GM12873 (cell line): ENCODE data around the gene SLC22A3.

Experiments used
- CTCF ChIP-seq: IDR thresholded peaks from 2 replicates; pipeline ENCODE4 v1.5.1; 2012; ENCODE audit warnings: low read depth, mild to moderate bottlenecking, moderate library complexity, low read length, control low read depth; ENCODE audit not compliant: insufficient read depth; ENCODE audit errors: missing control alignments

Gene SLC22A3

GRCh38 chr6:160312900-160313299 is 35.3 kb upstream of the SLC22A3 start:
- no peak for TF ChIP-seq CTCF

GRCh38 chr6:160315310-160315709 is 32.9 kb upstream of the SLC22A3 start:
- no peak for TF ChIP-seq CTCF

GRCh38 chr6:160316261-160316660 is 31.9 kb upstream of the SLC22A3 start:
- no peak for TF ChIP-seq CTCF

GRCh38 chr6:160319246-160319645 is 28.9 kb upstream of the SLC22A3 start:
- TF ChIP-seq CTCF, result no peak

GRCh38 chr6:160321729-160322505 is 26.3 kb upstream of the SLC22A3 start:
- TF ChIP-seq CTCF, result no peak

- no peak for TF ChIP-seq CTCF
These were observed 20.2 kb upstream of the SLC22A3 start for GRCh38 chr6:160327981-160328380.

- TF ChIP-seq CTCF, result no peak
These were observed 19.7 kb upstream of the SLC22A3 start for GRCh38 chr6:160328447-160328846.
